ENCODE results near the gene MAP7.

The MAP7 gene

GRCh38 chr6:136563386-136564152 is 13.3 kb upstream of the MAP7 start:
- no peak for DNase-seq

GRCh38 chr6:136562211-136562610 is 12.0 kb upstream of the MAP7 start:
- DNase-seq, result no peak

GRCh38 chr6:136553166-136553787 is 3.1 kb upstream of the MAP7 start:
- no peak for DNase-seq

- no peak for DNase-seq
Observed at GRCh38 chr6:136552054-136552453, 1.8 kb upstream of the MAP7 start.

GRCh38 chr6:136551103-136551502 is 881 bp upstream of the MAP7 start:
- no peak for DNase-seq

GRCh38 chr6:136550045-136550329 is 235 bp downstream of the MAP7 start:
- no peak for DNase-seq

- no peak for DNase-seq
Observed at GRCh38 chr6:136549300-136550044, 750 bp downstream of the MAP7 start.

GRCh38 chr6:136548582-136549299 is 1.5 kb downstream of the MAP7 start:
- DNase-seq, result no peak

GRCh38 chr6:136547871-136548270 is 2.4 kb downstream of the MAP7 start:
- DNase-seq, result no peak

GRCh38 chr6:136547336-136547735 is 2.9 kb downstream of the MAP7 start:
- no peak for DNase-seq

- no peak for DNase-seq
Observed at GRCh38 chr6:136546331-136546730, 3.9 kb downstream of the MAP7 start.

GRCh38 chr6:136544326-136544725 is 5.9 kb downstream of the MAP7 start:
- no peak for DNase-seq

- DNase-seq, result no peak
Observed at GRCh38 chr6:136541395-136541794, 8.8 kb downstream of the MAP7 start.

- DNase-seq, result peak; percentile 24
Observed at GRCh38 chr6:136539967-136540652, 10.1 kb downstream of the MAP7 start.

- DNase-seq, result no peak
Observed at GRCh38 chr6:136538836-136539235, 11.4 kb downstream of the MAP7 start.

- no peak for DNase-seq
Observed at GRCh38 chr6:136535880-136536650, 14.2 kb downstream of the MAP7 start.

- no peak for DNase-seq
Observed at GRCh38 chr6:136535017-136535765, 15.0 kb downstream of the MAP7 start.

GRCh38 chr6:136534268-136534667 is 16.0 kb downstream of the MAP7 start:
- DNase-seq, result no peak

- no peak for DNase-seq
Observed at GRCh38 chr6:136533487-136533886, 16.7 kb downstream of the MAP7 start.

GRCh38 chr6:136532030-136532429 is 18.2 kb downstream of the MAP7 start:
- DNase-seq, result no peak

GRCh38 chr6:136529710-136530109 is 20.5 kb downstream of the MAP7 start:
- DNase-seq, result no peak

Measured in NCI-H524 treated with DMSO at 0.1 percent for 48 hours (cell line).